HEK293T (cell line): ENCODE results near the gene TAS2R5.
"Not testable (repeated sequence)": the region's sequence is repeated elsewhere in the genome, so short reads cannot be mapped to it uniquely, and the experiment has no call there.

Experiments used
- ARNT ChIP-seq: fragments of 450-650 bp; IDR thresholded peaks from 2 replicates; pipeline ENCODE4 v1.6.1; 2017; ENCODE audit warnings: mild to moderate bottlenecking
- BHLHE40 ChIP-seq: fragments of 450-650 bp; IDR thresholded peaks from 2 replicates; pipeline ENCODE4 v1.6.1; 2016; ENCODE audit warnings: mild to moderate bottlenecking, moderate library complexity, borderline replicate concordance
- FOXA1 ChIP-seq: fragments of 450-650 bp; IDR thresholded peaks from 2 replicates; pipeline ENCODE4 v1.6.1; 2016; ENCODE audit warnings: mild to moderate bottlenecking
- FOXM1 ChIP-seq: fragments of 450-650 bp; IDR thresholded peaks from 2 replicates; pipeline ENCODE4 v1.6.1; 2017; ENCODE audit warnings: mild to moderate bottlenecking, borderline replicate concordance
- LEF1 ChIP-seq: fragments of 450-650 bp; IDR thresholded peaks from 2 replicates; pipeline ENCODE4 v1.6.1; 2017; ENCODE audit warnings: mild to moderate bottlenecking, borderline replicate concordance

- not testable (repeated sequence) for TF ChIP-seq ARNT, FOXM1, FOXA1, LEF1, BHLHE40
Observed at GRCh38 chr7:141770083-141770583, 19.9 kb upstream of the TAS2R5 start.
